ENCODE results near the gene SULT2B1. TPM values are rescaled to one million over a fixed set of nuclear protein-coding genes. Genes with fewer than 3 reads are reported as not detected.
A peak's percentile ranks its signal among the peaks of the same experiment; 100 is the strongest.

SULT2B1 gene
- total RNA-seq, 8 experiments from 2014 or later = 0.16 to 1.9 (median 0.54) TPM

DNA sequence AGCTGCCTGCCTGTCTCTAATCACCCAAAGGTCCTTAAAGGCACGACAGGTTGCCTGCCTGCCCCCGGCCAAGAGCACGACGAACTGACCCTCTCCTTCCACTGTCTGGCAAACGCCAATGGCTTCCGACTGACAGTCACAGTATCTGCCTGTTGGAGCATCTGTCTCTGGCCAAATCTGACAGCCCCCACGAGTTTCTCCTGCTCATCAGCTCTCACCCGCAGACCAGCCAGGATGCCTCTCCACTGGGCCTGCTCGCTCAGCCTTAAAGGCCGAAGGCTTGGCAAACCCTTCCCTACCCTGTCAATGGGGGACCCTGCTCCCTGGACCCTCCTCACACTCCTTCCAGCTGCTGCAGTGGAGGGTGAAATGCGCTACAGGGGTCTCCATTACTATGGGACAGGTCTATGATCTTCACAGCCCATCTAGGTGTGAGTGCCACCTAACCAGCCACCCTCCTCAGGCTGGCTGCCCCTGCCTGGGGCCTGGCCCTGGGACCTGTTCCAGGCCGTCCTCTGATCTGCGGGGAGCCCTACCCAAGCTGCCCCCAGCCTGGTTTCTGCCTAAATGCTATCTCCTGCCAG is 62.0 kb downstream of the SULT2B1 start:
- no peak overlapping the region for H3K4me3 ChIP-seq
- WGBS, 10 experiments = 49 to 100% (median 81%) methylated on average over 1 to 6 of the region's 13 CpGs; no CpG with 5 or more reads in 2 of the 10 experiments
- peak; percentile 0 to 8 (median 4) for ATAC-seq (replicated peaks in 6 of 8)
- in situ Hi-C loops (cut with MboI; ENCODE audit: low pct_unique_long_range_greater_than_20kb in 2 of 9, low sequenced_read_pairs in 9 of 9, unreplicated experiment in 9 of 9) = no loop called here
- peaks cover 14 to 27% of the 10 kb centered on the region in 2 donors for H3K4me1 ChIP-seq (replicated peaks in 1 of 2)
- peak overlapping the region in 1 of 2 donors; percentile 79 for H3K27ac ChIP-seq

DNA sequence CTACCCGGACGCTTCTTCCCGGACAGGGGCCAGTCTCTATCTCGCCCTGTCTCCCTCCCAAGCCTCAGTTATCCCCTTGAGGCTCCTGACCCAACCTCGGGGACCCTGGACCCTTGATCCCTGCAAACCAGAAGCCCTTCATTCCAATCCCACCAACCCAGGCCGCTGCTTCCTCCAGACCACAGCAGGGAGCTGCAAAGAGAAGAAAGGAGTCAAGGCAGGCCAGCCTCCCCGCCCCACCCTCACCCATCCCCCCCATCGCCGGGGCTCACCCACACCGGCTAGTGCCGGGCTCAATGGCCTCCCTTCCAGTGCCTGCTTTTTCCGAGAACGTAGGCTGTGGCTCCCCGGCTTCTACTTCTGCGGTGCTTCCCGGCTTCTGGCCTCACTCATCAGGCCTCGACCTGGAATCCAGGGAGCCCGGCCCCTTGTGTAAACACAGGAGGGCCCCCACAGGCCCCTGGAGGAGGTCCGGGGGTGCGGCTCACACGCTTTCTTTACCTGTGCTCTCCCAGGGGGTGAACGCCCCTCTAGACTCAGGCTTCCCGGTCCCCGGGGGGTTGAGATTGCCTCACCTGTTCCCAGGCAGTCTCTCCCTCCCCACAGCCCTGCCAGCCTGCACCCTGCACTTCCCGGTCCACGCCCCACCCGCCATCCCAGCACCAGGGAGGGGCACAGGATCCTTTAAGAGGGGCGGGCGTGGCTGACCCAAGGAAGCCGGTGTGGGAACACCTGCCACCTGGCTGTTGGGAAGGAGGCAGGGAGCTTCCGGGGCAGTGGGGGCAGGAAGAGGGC is 62.7 kb downstream of the SULT2B1 start, which contains the start of gene FAM83E:
TSS of gene FAM83E (minus strand) at position 641 of the 795 bp plus-strand sequence. CDS start 1,704 bp downstream, outside the sequence.
- no peak within 1 kb of the TSS for H3K4me3 ChIP-seq
- H3K4me1 ChIP-seq (replicated peaks in 1 of 2) = peaks cover 14 to 27% of the 10 kb centered on the region in 2 donors
- peak in 4 of 8 experiments; percentile 0 to 2 (median 2) for ATAC-seq (replicated peaks in 6 of 8)
- 0 to 50% (median 35%) methylated on average over 1 to 2 of the region's 31 CpGs; no CpG with 5 or more reads in 6 of the 10 experiments for WGBS, 10 experiments
- in situ Hi-C loops (cut with MboI; ENCODE audit: low pct_unique_long_range_greater_than_20kb in 2 of 9, low sequenced_read_pairs in 9 of 9, unreplicated experiment in 9 of 9) = no loop called here
- peak within 1 kb of the TSS in 1 of 2 donors; percentile 79 for H3K27ac ChIP-seq

DNA sequence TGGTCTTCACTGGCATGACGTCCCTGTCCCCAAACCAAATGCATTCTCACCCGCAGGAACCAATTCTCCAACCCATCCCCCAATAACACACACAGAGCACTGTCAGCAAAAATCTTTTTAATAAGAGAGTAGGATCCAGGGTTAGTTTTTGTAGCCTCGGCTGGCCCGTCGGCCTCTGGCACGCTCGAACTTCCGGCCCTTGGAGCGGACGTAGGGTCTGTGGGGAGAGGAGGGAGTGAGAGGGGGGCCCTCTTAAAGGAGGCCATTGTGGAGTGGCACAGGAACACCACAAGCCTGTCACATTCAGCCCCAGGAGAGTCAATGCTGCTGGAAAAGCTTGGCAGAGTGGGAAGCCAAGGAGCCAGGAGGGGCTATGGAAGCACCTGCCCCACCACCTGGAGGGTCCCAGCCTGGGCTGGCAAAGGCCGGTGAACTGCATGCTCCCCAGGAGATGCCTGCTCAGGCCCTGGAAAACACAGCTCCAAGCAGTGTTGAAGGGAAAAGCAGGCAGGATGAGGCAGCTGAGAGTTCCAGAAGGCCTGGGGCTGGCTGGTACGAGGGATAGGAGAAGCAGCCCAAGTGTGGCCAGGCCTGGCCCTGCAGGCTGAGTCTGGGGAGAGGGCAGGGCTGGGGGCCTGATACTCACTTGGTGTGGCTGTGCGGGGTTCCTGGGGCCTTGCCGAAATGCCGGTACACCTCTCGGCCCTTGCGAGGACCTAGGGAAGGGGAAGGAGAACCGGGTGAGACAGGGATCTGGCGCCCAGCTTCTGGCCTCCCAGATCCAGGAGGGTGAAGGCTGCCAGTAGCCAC is 63.5 kb downstream of the SULT2B1 start:
- 46 to 80% methylated on average over 3 to 4 of the region's 19 CpGs; no CpG with 5 or more reads in 8 of the 10 experiments for WGBS, 10 experiments
- in situ Hi-C loops (cut with MboI; ENCODE audit: low pct_unique_long_range_greater_than_20kb in 2 of 9, low sequenced_read_pairs in 9 of 9, unreplicated experiment in 9 of 9) = no loop called here
- Histone ChIP-seq H3K27ac (no peak overlapping the region), H3K4me3 (no peak overlapping the region), H3K4me1 (replicated peaks in 1 of 2) (peaks cover 14 to 27% of the 10 kb centered on the region in 2 donors)
- ATAC-seq (replicated peaks in 6 of 8) = no peak

DNA sequence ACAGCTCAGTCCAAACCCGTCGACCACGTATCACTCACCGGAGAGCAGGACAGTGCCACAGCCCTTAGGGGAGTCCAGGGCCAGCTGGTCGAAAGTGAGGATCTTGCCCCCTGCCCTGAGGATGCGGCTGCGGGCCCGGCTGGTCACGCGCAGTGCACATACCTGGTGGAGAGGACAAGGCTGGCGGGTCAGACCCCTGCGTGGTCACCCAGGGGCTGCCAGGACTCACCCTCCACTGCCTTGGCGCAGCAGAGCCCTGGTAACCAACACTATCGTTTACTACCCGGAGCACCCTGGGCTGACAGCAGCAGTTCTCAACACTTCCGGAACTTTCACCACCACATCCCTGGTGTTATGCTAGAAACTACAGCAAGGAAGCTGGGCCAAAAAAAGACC is 64.1 kb downstream of the SULT2B1 start:
- no peak for ATAC-seq (replicated peaks in 6 of 8)
- H3K4me3 ChIP-seq = no peak overlapping the region
- WGBS, 10 experiments = 81 to 92% methylated on average over 4 of the region's 16 CpGs; no CpG with 5 or more reads in 8 of the 10 experiments
- in situ Hi-C loops (cut with MboI; ENCODE audit: low pct_unique_long_range_greater_than_20kb in 2 of 9, low sequenced_read_pairs in 9 of 9, unreplicated experiment in 9 of 9) = no loop called here
- H3K27ac ChIP-seq = no peak overlapping the region
- peaks cover 14 to 27% of the 10 kb centered on the region in 2 donors for H3K4me1 ChIP-seq (replicated peaks in 1 of 2)

DNA sequence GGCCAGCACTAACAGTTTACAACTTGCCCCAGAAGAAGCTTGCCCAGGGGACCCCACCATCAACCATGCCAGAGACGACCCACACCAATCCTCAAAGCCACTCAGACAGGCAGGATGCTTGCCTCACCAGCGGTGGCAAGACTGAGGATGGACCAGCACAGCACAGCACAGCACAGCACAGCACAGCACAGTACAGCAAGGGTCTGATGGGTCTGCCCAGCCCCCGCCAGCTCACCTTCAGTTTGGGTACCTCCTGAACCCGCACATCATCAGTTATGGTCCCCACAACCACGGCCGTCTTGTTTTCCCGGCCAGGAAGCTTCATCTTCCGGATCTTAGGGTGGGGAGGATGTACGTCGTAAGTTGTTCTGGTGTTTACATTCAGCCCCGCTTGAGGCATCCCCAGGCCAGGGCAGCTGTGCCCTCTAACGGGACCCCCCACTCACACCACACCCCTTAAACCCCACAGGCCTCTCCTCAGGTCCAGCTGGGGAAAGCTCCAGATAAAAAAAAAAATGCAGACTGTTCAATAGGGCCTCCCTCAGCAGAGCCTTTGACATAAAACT is 64.6 kb downstream of the SULT2B1 start:
- Histone ChIP-seq H3K4me1 (replicated peaks in 1 of 2) (peaks cover 14 to 27% of the 10 kb centered on the region in 2 donors), H3K27ac (no peak overlapping the region), H3K4me3 (peak overlapping the region in 2 of 5 donors; percentile 65 to 78)
- 70 to 100% (median 84%) methylated on average over 1 to 8 of the region's 12 CpGs; no CpG with 5 or more reads in 6 of the 10 experiments for WGBS, 10 experiments
- in situ Hi-C loops (cut with MboI; ENCODE audit: low pct_unique_long_range_greater_than_20kb in 2 of 9, low sequenced_read_pairs in 9 of 9, unreplicated experiment in 9 of 9) = no loop called here
- no peak for ATAC-seq (replicated peaks in 6 of 8)

DNA sequence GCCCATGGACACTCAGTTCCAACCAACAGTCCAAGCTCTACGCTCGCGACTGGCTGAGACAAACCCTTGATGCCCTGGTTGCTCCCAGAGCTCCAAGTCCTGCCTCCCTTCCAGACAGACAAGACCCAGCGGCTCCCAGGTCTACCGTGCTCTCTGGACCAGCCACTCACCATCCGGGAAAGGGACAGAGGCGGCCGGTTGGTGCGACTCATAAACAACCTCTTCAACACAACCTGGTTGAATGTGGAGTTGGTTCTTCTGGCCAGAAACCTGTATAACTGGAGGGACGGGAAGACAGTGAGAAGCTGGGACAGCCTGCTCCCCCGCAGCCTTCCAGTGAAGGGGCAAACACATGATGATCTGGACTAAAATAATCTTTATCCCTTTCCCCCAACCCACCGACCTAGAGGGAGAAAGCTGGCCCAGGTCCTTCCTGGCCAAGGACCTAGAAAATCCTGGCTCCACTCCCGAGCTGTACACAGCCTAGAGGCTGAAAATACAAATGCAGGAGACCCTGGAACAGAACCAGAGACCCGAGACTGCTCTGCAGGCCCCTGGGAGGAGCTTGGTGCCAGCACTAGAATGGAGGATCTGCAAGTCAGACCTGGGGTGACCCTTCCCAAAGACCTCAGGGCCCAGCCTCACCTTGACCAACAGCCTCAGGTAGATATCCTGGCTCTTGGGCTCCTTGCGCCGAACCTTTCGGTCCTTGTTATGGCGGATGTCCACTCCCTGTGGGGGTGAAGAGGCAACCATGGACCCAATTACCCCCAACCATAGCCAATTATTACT is 65.4 kb downstream of the SULT2B1 start:
- Histone ChIP-seq H3K4me3 (peak overlapping the region; percentile 65 to 80 (median 78)), H3K4me1 (replicated peaks in 1 of 2) (peaks cover 14 to 27% of the 10 kb centered on the region in 2 donors)

DNA sequence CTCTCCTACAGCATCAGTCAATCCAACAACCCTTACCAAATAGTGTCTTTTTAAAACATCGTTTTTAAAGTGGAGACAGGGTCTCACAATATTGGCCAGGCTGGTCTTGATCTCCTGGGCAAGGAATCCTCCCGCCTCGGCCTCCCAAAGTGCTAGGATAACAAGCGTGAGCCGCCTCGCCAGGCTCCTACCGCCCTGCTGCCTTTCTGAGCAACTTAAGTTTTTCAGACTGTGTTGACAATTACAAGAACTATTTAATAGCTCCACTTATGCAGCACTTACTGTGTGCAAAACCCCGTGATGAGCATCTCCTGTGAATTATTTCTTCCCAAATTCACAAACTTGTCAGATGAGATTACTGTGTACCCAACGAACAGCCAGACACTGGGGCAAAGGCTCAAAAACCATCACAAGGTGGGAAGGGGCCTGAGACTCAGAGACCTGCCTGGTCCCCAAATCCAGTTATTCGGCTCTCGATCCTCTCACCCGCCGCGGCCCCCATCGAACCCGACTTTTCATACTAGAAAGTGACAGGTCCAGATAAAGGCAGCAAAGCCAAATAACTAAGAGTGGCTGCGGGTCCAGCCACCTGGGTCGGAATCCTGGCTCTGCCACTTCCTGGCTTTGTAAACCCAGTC is 66.4 kb downstream of the SULT2B1 start:
- WGBS, 10 experiments = 0 to 5% (median 0%) methylated on average over 2 to 17 of the region's 18 CpGs
- no peak for ATAC-seq (replicated peaks in 6 of 8)
- Histone ChIP-seq H3K27ac (peak overlapping the region; percentile 56 to 84), H3K4me1 (replicated peaks in 1 of 2) (peaks cover 22 to 36% of the 10 kb centered on the region in 2 donors), H3K4me3 (peak overlapping the region; percentile 65 to 80 (median 78))
- in situ Hi-C loops (cut with MboI; ENCODE audit: low pct_unique_long_range_greater_than_20kb in 2 of 9, low sequenced_read_pairs in 9 of 9, unreplicated experiment in 9 of 9) = no loop called here

More for the DNA sequence above, 65.4 kb downstream of the SULT2B1 start:
- no peak for ATAC-seq (replicated peaks in 6 of 8)
- WGBS, 10 experiments = 0 to 100% (median 77%) methylated on average over 1 to 7 of the region's 18 CpGs; no CpG with 5 or more reads in 2 of the 10 experiments
- H3K27ac ChIP-seq = peak overlapping the region in 1 of 2 donors; percentile 84
- in situ Hi-C loops (cut with MboI; ENCODE audit: low pct_unique_long_range_greater_than_20kb in 2 of 9, low sequenced_read_pairs in 9 of 9, unreplicated experiment in 9 of 9) = no loop called here

DNA sequence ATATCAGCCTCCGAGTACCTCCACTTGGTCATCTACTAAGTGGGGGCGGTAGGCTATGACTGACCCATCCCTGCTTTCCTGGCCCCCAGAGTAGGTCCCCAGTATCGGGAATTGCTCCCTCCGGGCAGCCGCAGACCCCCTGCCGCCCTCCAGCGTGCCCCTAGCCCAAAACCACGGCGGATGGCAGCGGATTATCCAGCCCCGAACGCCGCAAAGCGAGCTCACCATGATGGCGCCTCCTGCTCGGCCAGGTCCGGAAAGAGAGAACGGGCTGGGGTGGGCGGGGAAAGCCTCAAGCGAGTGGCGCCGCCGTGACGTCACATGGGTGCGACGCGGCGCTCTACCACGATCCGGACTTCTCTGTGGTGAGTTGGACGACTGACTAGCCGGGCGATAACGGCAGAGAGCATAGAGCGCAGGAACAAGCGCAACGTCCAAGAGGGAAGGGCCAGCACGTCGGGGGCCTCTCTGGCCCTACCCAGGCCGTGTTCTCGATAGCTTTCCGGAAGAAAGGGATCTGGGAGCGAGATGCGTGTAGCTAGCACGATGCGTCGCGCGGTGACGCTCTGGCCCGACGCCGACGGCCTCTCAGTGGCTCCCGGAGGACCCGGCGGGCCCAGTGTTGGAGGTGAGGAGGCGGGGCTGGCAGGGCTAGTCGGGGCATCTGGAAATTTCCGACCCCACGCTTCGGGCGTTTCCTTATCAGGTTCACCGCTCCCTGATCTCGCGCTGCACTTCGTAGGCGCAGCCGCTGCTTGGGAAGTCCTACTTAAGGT is 67.1 kb downstream of the SULT2B1 start, which contains the start of the genes RPL18 and SPHK2:
TSS of gene RPL18 (minus strand) at position 263 of the 776 bp plus-strand sequence. CDS start at position 228, 35 bp downstream.
TSS of gene SPHK2 (plus strand) at position 591 of the 776 bp plus-strand sequence. CDS start 1,009 bp downstream, outside the sequence.
- Histone ChIP-seq H3K4me1 (replicated peaks in 1 of 2) (peaks cover 22 to 34% of the 10 kb centered on the region in 2 donors), H3K27ac (peak within 1 kb of the TSS; percentile 87), H3K4me3 (peak within 1 kb of the TSS; percentile 65 to 80 (median 78))
- in situ Hi-C loops (cut with MboI; ENCODE audit: low pct_unique_long_range_greater_than_20kb in 2 of 9, low sequenced_read_pairs in 9 of 9, unreplicated experiment in 9 of 9) = no loop called here
- 0 to 1% (median 0%) methylated on average over 1 to 13 of the region's 69 CpGs; no CpG with 5 or more reads in 5 of the 10 experiments for WGBS, 10 experiments
- peak; percentile 73 to 86 (median 80) for ATAC-seq (replicated peaks in 6 of 8)

DNA sequence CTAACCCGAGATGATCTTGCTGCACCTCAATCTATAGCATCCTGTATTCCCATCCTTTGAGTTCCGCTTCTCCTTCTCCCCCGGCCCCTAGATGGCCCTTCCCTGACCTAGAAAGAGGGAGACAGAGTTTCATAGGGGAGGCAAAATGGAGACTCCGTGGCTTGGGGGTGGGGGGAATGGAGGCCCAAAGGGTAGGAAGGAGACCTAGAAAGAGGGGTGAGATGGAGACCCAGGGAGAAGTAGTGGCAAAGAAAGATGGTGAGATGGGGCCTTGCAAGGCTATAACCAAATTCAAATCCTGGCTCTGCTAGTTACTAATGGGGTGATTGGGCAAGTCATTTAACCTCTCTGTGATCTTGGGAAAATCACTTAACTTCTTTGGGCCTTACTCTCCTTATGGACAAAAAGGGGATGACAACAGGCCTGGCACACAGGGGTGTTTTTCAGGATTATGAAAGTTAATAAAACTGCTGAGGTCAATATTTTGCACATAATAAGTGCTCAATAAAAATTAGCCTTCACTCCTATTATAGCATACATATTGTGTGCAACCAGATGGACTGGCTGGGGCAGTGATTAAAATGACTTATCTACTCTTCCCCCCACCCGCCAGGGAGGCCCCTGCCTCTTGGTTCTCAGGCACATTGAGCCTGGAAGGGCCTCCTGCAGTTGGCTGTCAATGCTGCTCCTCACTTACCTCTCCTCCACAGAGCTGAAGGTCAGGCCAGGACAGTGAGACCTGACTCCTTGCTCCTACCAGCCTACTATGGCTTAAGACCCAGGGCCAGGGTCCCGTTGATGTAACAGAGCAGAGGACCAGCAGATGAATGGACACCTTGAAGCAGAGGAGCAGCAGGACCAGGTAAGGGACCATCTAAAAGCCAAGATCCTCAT is 68.0 kb downstream of the SULT2B1 start:
- Histone ChIP-seq H3K4me3 (peak overlapping the region; percentile 38 to 80 (median 42)), H3K4me1 (replicated peaks in 1 of 2) (peaks cover 22 to 27% of the 10 kb centered on the region in 2 donors), H3K27ac (peak overlapping the region; percentile 87)
- in situ Hi-C loops (cut with MboI; ENCODE audit: low pct_unique_long_range_greater_than_20kb in 2 of 9, low sequenced_read_pairs in 9 of 9, unreplicated experiment in 9 of 9) = no loop called here
- 0 to 100% (median 67%) methylated on average over 1 to 4 of the region's 6 CpGs; no CpG with 5 or more reads in 4 of the 10 experiments for WGBS, 10 experiments
- ATAC-seq (replicated peaks in 6 of 8) = no peak

DNA sequence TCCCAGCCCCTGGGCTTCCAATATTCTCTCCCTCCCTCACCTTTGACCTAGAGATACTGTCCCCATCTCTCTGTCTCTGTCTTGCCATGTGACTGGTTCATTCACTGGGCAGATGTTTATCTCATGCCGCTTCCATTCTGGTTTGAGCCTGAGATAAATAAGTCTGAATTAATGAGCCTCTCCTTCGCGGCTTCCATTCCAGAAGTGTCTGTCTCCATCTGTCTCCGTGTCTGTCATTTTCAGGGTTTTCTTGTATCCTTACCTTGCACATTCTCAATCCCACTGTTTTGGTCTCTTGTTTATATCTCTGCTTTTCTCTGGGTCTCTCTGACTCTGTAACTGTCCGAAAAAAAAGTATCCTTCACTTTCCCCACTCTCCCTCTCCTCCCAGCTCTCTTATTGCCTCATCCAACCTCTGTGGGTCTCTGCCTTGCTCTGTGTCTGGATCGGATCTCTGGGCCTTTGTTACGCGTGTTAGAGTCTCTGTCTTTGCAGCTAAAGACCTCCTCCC is 71.6 kb downstream of the SULT2B1 start:
- Histone ChIP-seq H3K4me3 (peak overlapping the region; percentile 30 to 51 (median 35)), H3K27ac (peak overlapping the region; percentile 93 to 97), H3K4me1 (replicated peaks in 1 of 2) (peaks cover 12 to 15% of the 10 kb centered on the region in 2 donors)
- 2 to 27% (median 7%) methylated on average over 1 to 8 of the region's 8 CpGs for WGBS, 10 experiments
- peak in 4 of 8 experiments; percentile 3 to 12 (median 5) for ATAC-seq (replicated peaks in 6 of 8)
- in situ Hi-C loops (cut with MboI; ENCODE audit: low pct_unique_long_range_greater_than_20kb in 2 of 9, low sequenced_read_pairs in 9 of 9, unreplicated experiment in 9 of 9) = no loop called here

Measured in motor neuron (in vitro differentiated cells).